VCaP (cell line): ENCODE results near the gene LDB3.

Experiments used
- H3K27ac ChIP-seq: fragments of 450-650 bp; 2 replicates; pipeline ENCODE4 v1.5.1; 2017
- TF ChIP-seq, protein P1 (sequence below): fragments of 450-650 bp; conservative IDR thresholded peaks from 2 replicates; pipeline ENCODE4 v1.5.1; 2017; ENCODE audit warnings: mild to moderate bottlenecking, moderate library complexity

Gene LDB3

DNA sequence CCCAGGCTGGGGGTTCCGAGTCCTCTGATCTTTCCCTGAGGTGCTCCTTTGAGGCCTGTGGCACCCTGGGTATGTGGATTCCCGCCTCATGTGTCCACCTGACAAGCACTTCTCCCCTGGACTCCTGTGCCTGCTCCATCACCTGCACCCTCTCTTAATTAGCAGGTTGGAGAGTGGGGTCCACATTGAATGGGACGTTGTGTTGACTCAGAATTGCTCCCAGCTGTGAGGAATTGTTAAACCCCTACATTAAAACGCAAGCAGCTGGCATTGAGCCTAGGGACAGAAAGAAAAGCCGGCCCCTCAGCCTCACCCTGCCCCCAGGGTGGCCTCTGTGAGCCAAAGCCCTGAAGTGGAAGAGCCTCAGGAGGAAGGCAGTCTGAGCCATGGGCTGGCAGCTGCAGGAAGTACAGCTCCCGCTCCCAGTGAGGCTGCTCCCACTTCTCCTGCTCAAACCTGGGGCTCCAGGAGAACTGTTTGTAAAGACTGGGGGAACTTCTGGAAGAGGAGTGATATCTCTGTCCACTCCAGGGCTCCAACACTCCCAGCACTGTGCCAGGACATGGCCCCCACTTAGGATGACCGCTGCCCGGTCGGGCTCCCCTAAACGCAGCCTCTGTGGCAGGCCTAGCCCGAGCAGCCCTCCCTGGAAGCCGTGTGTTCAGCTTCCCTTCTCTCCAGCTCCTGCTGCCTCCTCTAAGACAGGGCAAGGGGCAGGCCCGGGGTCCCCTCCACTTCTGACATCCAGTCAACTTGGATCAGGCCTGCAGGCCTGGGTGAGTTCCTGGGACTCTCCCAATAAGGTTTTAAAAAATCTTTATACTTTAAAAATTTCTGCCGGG is 15.7 kb upstream of the LDB3 start:
- H3K27ac ChIP-seq, result no peak overlapping the region
- TF ChIP-seq, protein P1, sequence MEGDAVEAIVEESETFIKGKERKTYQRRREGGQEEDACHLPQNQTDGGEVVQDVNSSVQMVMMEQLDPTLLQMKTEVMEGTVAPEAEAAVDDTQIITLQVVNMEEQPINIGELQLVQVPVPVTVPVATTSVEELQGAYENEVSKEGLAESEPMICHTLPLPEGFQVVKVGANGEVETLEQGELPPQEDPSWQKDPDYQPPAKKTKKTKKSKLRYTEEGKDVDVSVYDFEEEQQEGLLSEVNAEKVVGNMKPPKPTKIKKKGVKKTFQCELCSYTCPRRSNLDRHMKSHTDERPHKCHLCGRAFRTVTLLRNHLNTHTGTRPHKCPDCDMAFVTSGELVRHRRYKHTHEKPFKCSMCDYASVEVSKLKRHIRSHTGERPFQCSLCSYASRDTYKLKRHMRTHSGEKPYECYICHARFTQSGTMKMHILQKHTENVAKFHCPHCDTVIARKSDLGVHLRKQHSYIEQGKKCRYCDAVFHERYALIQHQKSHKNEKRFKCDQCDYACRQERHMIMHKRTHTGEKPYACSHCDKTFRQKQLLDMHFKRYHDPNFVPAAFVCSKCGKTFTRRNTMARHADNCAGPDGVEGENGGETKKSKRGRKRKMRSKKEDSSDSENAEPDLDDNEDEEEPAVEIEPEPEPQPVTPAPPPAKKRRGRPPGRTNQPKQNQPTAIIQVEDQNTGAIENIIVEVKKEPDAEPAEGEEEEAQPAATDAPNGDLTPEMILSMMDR, result no peak

- H3K27ac ChIP-seq, result no peak overlapping the region
- TF ChIP-seq, protein P1, result no peak
Measured at GRCh38 chr10:86653379-86653778, 14.9 kb upstream of the LDB3 start.

- no peak overlapping the region for H3K27ac ChIP-seq
- TF ChIP-seq, protein P1, result no peak
Measured at GRCh38 chr10:86653987-86654386, 14.3 kb upstream of the LDB3 start.

DNA sequence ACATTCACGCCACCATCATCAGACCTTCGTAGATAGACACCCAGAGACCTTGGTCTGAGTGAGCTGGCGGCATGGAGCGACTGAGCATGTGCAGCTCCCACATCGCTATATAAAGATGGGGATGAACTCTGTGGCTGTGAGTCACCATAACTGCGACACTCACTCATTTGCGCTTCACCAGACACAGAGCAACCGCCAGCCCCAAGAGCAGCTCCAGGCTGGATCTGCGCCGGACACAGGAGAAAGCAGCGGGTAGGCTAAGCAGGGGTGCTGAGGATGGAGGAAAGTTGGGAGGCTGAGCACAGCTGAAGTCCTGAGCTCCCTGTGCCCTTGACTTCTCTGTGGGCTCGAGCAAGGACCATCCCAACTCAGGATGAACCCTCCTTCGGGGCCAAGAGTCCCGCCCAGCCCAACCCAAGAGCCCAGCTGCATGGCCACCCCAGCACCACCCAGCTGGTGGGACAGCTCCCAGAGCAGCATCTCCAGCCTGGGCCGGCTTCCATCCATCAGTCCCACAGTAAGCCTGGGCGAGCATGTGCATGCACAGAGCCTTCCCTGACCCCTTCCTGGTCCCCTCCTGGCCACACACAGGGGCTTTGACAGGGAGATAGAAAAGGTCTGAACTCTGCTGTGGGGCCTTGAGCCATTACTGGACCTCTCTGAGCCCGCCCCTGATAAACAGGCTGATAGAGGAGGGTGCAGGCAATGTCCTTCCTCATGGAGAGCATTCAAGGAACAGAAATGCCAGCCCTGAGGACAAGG is 13.7 kb upstream of the LDB3 start, which contains the start of gene OPN4:
OPN4 (plus strand) TSS at position 137 of the 762 bp plus-strand sequence; CDS start at position 374, 237 bp downstream.
- TF ChIP-seq, protein P1, result no peak
- H3K27ac ChIP-seq, result no peak within 1 kb of the TSS

- TF ChIP-seq, protein P1, result no peak
- no peak overlapping the region for H3K27ac ChIP-seq
Measured at GRCh38 chr10:86655173-86655540, 13.2 kb upstream of the LDB3 start.

DNA sequence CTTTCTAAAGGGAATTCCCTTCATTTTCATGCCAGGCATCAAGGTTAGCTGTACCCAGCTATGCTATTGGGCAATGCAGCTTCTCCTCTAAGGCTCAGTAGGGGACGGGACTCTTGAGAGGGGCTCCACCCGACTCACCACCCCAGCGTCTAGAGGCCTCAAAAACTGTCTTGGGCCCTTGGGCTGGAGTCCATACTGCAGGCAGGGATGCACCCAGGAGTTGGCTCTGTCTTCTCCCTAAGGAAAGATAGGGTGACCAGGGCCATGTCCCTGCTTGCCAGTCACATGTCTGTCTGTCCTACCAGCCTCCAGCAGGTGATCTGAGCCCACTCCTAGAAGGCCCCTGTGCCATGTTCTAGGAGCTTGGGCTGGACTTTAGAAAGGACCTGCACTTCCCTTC is 12.7 kb upstream of the LDB3 start:
- H3K27ac ChIP-seq, result no peak overlapping the region
- TF ChIP-seq, protein P1, result no peak

GRCh38 chr10:86657011-86657395 is 11.3 kb upstream of the LDB3 start:
- no peak overlapping the region for H3K27ac ChIP-seq
- TF ChIP-seq, protein P1, result no peak
